Heart left ventricle (tissue), 16 donors: ENCODE measurements around the gene RBM33. TPM values are rescaled to one million over a fixed set of nuclear protein-coding genes. Genes with fewer than 3 reads are reported as not detected.

ENCODE experiments used
- ATAC-seq, 4 donors: fragments of 200-7000 bp; cut with Tn5 transposase; one replicate each; pipeline ENCODE4 v1.9.1; 2020 to 2022; ENCODE audit warnings: moderate library complexity in 4 of 4, mild to moderate bottlenecking in 3 of 4, moderate number of reproducible peaks in 1 of 4
- DNase-seq, 5 donors: peaks; one replicate each; pipeline ENCODE4 v3.0.0-alpha.2; 2020
- H3K27ac ChIP-seq, 12 donors: fragments of 200-600 bp; sonication (generic) in 4 of 12; one replicate each; pipeline versions ENCODE4 v1.5.0 to v1.8.0; 2016 to 2022; ENCODE audit warnings: mild to moderate bottlenecking in 2 of 12
- H3K27me3 ChIP-seq, 9 donors: fragments of 200-600 bp; sonication (generic) in 2 of 9; one replicate each; pipeline versions ENCODE4 v1.5.1 to v1.8.0; 2016 to 2022; ENCODE audit warnings: mild to moderate bottlenecking in 3 of 9
- H3K36me3 ChIP-seq, 9 donors: fragments of 200-600 bp; sonication (generic) in 2 of 9; one replicate each; pipeline versions ENCODE4 v1.5.0 to v1.8.0; 2018 to 2022; ENCODE audit warnings: mild to moderate bottlenecking in 2 of 9
- H3K4me1 ChIP-seq, 12 donors: fragments of 200-600 bp; sonication (generic) in 4 of 12; one replicate each; pipeline versions ENCODE4 v1.5.0 to v1.8.0; 2016 to 2022; ENCODE audit warnings: mild to moderate bottlenecking in 3 of 12
- H3K4me3 ChIP-seq, 12 donors: fragments of 200-600 bp; sonication (generic) in 4 of 12; one replicate each; pipeline versions ENCODE4 v1.5.0 to v1.8.0; 2017 to 2022; ENCODE audit warnings: mild to moderate bottlenecking in 9 of 12, moderate library complexity in 4 of 12
- H3K9me3 ChIP-seq, 12 donors: fragments of 200-600 bp; sonication (generic) in 4 of 12; one replicate each; pipeline versions ENCODE4 v1.5.0 to v1.8.0; 2016 to 2022; ENCODE audit warnings: mild to moderate bottlenecking in 1 of 12
- CTCF ChIP-seq, 12 donors: fragments of 200-600 bp; sonication (generic) in 4 of 12; IDR thresholded peaks; one replicate each; pipeline versions ENCODE4 v1.5.0 to v1.8.0; 2018 to 2022; ENCODE audit warnings: antibody characterized with exemption in 12 of 12, mild to moderate bottlenecking in 5 of 12
- POLR2A ChIP-seq, 2 donors: fragments of 450-650 bp; IDR thresholded peaks; one replicate each; pipeline ENCODE4 v1.6.1; 2017; ENCODE audit warnings: antibody characterized with exemption in 2 of 2, mild to moderate bottlenecking in 2 of 2, moderate library complexity in 2 of 2
- WGBS, 4 donors: extraction: QIAGEN DNeasy Blood & Tissue Kit in 2 of 4; methylation state at CpG; one replicate each; pipeline versions ENCODE4 v1.1.5 to v1.1.7; 2013 to 2018; 5-methylcytosine and 5-hydroxymethylcytosine counted together
- intact Hi-C, 10 donors: fragments of 100-400 bp; cut with DNase I; formaldehyde crosslinking; loops; one replicate each; pipeline versions ENCODE4 v1.11.1 to v1.14.2; 2022
- polyA plus RNA-seq, 2 donors: library from polyadenylated mRNA; stranded (reverse); fragments of 200-250 nt; gene quantifications; one replicate each; pipeline ENCODE4 v1.2.3, GENCODE V29; 2013
- total RNA-seq, 9 donors: library from RNA; depleted of rRNA in 2 of 9; stranded (reverse); fragments of >200 nt in 2 of 9; fragmentation: NEBNext Ultra II Directional in 3 of 9; extraction: Animal tissue kit (Norgen Biotek cat#: 25700) in 3 of 9; gene quantifications; one replicate each; pipeline versions ENCODE4 v1.1.0 to v1.2.4, GENCODE V29; 2016 to 2023
- donor health status: ischemic (EF 13 %, LVEDD 7.1; RV severe dilation, severe dysfunction).
- donor health status: healthy with polysubstance abuse.
- donor health status: DM: no; HTN: yes; CAD: no.
- donor health status: DM: no; HTN: no; CAD: no.
- donor health status: ischemic (EF 25% LVEDD 6.9; RV normal size, moderate dysfunction).
- donor health status: ischemic (EF 25% LVEDD 5.7; RV mildly dilated, moderate dysfunction).
- donor health status: healthy.
- donor health status: DM: yes; HTN: yes; CAD: no.
- donor health status: ischemic (EF 35%, LVEDD 5.7; RV mildly dilated, moderate dysfunction).
- donor health status: nonischemic (EF 11% LVEDD 7.7; RV severe dilation, severe dysfunction).
- donor health status: DM: yes; HTN: yes; CAD: no.
- donor health status: PGD.
- donor health status: ischemic (EF 29% LVEDD 5.4; RV normal size, mild dysfunction).
- donor health status: nonischemic (EF 23%, LVEDD 6.1; RV moderate dilation, normal function).

RBM33 gene
- total and polyA plus RNA-seq, 11 donors: 13.1 to 40.8 (median 30.2) TPM

GRCh38 chr7:155677688-155678087 is 33.2 kb downstream of the RBM33 start:
- ATAC-seq: no peak
- no peak overlapping the region for H3K4me3 ChIP-seq
- TF ChIP-seq CTCF (IDR thresholded peaks at IDR 0.05) (no peak), POLR2A (IDR thresholded peaks at IDR 0.05) (no peak)
- intact Hi-C loops: no loop called here
- peaks cover 0 to 37% (median 18%) of the 10 kb centered on the region in 12 donors for H3K4me1 ChIP-seq
- no peak for DNase-seq
- H3K9me3 ChIP-seq: no peaks in the 10 kb centered on the region
- no peaks in the 10 kb centered on the region for H3K27me3 ChIP-seq
- WGBS, 4 donors: 84 to 90% (median 85%) methylated on average over 2 of the region's 2 CpGs
- no peak overlapping the region for H3K27ac ChIP-seq
- H3K36me3 ChIP-seq: peaks cover 0 to 73% (median 47%) of the 10 kb centered on the region in 9 donors

- no peak for ATAC-seq
Observed at GRCh38 chr7:155680124-155680523, 35.7 kb downstream of the RBM33 start.

GRCh38 chr7:155680864-155681263 is 36.4 kb downstream of the RBM33 start:
- Histone ChIP-seq H3K27ac (no peak overlapping the region), H3K4me3 (no peak overlapping the region), H3K27me3 (no peaks in the 10 kb centered on the region), H3K36me3 (peaks cover 0 to 67% (median 57%) of the 10 kb centered on the region in 9 donors), H3K9me3 (no peaks in the 10 kb centered on the region), H3K4me1 (peaks cover 0 to 38% (median 24%) of the 10 kb centered on the region in 12 donors)
- DNase-seq (no peak), ATAC-seq (no peak)
- no peak for TF ChIP-seq CTCF (IDR thresholded peaks at IDR 0.05)
- no peak for TF ChIP-seq POLR2A (IDR thresholded peaks at IDR 0.05)
- intact Hi-C loops: no loop called here
- 56 to 70% (median 69%) methylated on average over 2 of the region's 2 CpGs for WGBS, 4 donors

More at GRCh38 chr7:155680124-155680523, 35.7 kb downstream of the RBM33 start:
- intact Hi-C loops: no loop called here
- no peak for DNase-seq
- H3K4me3 ChIP-seq: no peak overlapping the region
- H3K9me3 ChIP-seq: no peaks in the 10 kb centered on the region
- 89 to 94% (median 92%) methylated on average over 3 of the region's 3 CpGs for WGBS, 4 donors
- peaks cover 0 to 39% (median 25%) of the 10 kb centered on the region in 12 donors for H3K4me1 ChIP-seq
- H3K36me3 ChIP-seq: peaks cover 0 to 67% (median 57%) of the 10 kb centered on the region in 9 donors
- H3K27ac ChIP-seq: no peak overlapping the region
- TF ChIP-seq CTCF (IDR thresholded peaks at IDR 0.05): no peak
- TF ChIP-seq POLR2A (IDR thresholded peaks at IDR 0.05): no peak
- no peaks in the 10 kb centered on the region for H3K27me3 ChIP-seq

GRCh38 chr7:155681663-155682062 is 37.2 kb downstream of the RBM33 start:
- Histone ChIP-seq H3K36me3 (peaks cover 0 to 72% (median 57%) of the 10 kb centered on the region in 9 donors), H3K27me3 (no peaks in the 10 kb centered on the region), H3K4me1 (peaks cover 0 to 30% (median 16%) of the 10 kb centered on the region in 12 donors), H3K4me3 (no peak overlapping the region), H3K9me3 (peaks cover 0 to 4% (median 0%) of the 10 kb centered on the region in 12 donors), H3K27ac (no peak overlapping the region)
- TF ChIP-seq POLR2A (IDR thresholded peaks at IDR 0.05) (no peak), CTCF (IDR thresholded peaks at IDR 0.05) (no peak)
- ATAC-seq (no peak), DNase-seq (no peak)
- intact Hi-C loops: no loop called here
- WGBS, 4 donors: 90 to 95% (median 94%) methylated on average over 5 of the region's 5 CpGs
